Liver (tissue), 9 donors: ENCODE data around the gene ELK3. TPM values are rescaled to one million over a fixed set of nuclear protein-coding genes. Genes with fewer than 3 reads are reported as not detected.

ENCODE experiments used
- DNase-seq: peaks from one replicate; pipeline ENCODE4 v3.0.0-alpha.2; 2017; ENCODE audit warnings: low spot score
- H3K27ac ChIP-seq, 2 donors: one replicate each; pipeline ENCODE4 v1.7.0; 2013; ENCODE audit warnings: inconsistent platforms in 2 of 2, low read length in 2 of 2, control low read depth in 1 of 2, low read depth in 1 of 2, mild to moderate bottlenecking in 1 of 2
- H3K27me3 ChIP-seq, 4 donors: one replicate each; pipeline versions ENCODE4 v1.6.1 to v1.7.0; 2013; ENCODE audit warnings: low read length in 3 of 4, inconsistent platforms in 1 of 4, mild to moderate bottlenecking in 1 of 4, moderate library complexity in 1 of 4; ENCODE audit not compliant: control insufficient read depth in 4 of 4, insufficient read depth in 4 of 4
- H3K36me3 ChIP-seq, 4 donors: one replicate each; pipeline versions ENCODE4 v1.6.1 to v1.7.0; 2013; ENCODE audit warnings: low read length in 3 of 4, mild to moderate bottlenecking in 3 of 4, low read depth in 1 of 4, moderate library complexity in 1 of 4; ENCODE audit not compliant: control insufficient read depth in 4 of 4, insufficient read depth in 3 of 4
- H3K4me1 ChIP-seq, 4 donors: one replicate each; pipeline versions ENCODE4 v1.6.1 to v1.7.0; 2013; ENCODE audit warnings: low read length in 3 of 4, mild to moderate bottlenecking in 3 of 4, moderate library complexity in 1 of 4; ENCODE audit not compliant: control insufficient read depth in 4 of 4, insufficient read depth in 4 of 4
- H3K4me3 ChIP-seq, 3 donors: one replicate each; pipeline versions ENCODE4 v1.6.1 to v1.7.0; 2013; ENCODE audit warnings: low read length in 3 of 3, control low read depth in 1 of 3, low read depth in 1 of 3, mild to moderate bottlenecking in 1 of 3
- H3K9ac ChIP-seq, 2 donors: one replicate each; pipeline ENCODE4 v1.7.0; 2013; ENCODE audit warnings: low read length in 2 of 2, mild to moderate bottlenecking in 2 of 2, moderate library complexity in 2 of 2, control low read depth in 1 of 2, low read depth in 1 of 2
- H3K9me3 ChIP-seq, 4 donors: one replicate each; pipeline versions ENCODE4 v1.6.1 to v1.7.0; 2013; ENCODE audit warnings: low read length in 3 of 4; ENCODE audit not compliant: control insufficient read depth in 4 of 4
- EGR1 ChIP-seq, 2 donors: IDR thresholded peaks; 2 replicates each; pipeline ENCODE4 v1.6.1; 2016 to 2018; ENCODE audit warnings: antibody characterized with exemption in 2 of 2, low read depth in 2 of 2
- FOXA1 ChIP-seq: IDR thresholded peaks from 2 replicates; pipeline ENCODE4 v1.6.1; 2016; ENCODE audit warnings: antibody characterized with exemption
- FOXA2 ChIP-seq: IDR thresholded peaks from 2 replicates; pipeline ENCODE4 v1.6.1; 2016; ENCODE audit warnings: antibody characterized with exemption
- GABPA ChIP-seq, 2 donors: IDR thresholded peaks in 1 of 2; conservative IDR thresholded peaks in 1 of 2; 2 replicates each; pipeline ENCODE4 v1.6.1; 2016; ENCODE audit warnings: antibody characterized with exemption in 2 of 2, mild to moderate bottlenecking in 1 of 2, moderate library complexity in 1 of 2
- HNF4A ChIP-seq, 2 donors: conservative IDR thresholded peaks; 2 replicates each; pipeline ENCODE4 v1.6.1; 2016; ENCODE audit warnings: antibody characterized with exemption in 2 of 2, mild to moderate bottlenecking in 2 of 2
- HNF4G ChIP-seq: IDR thresholded peaks from 2 replicates; pipeline ENCODE4 v1.6.1; 2016; ENCODE audit warnings: antibody characterized with exemption
- JUND ChIP-seq, 2 donors: IDR thresholded peaks; 2 replicates each; pipeline ENCODE4 v1.6.1; 2016; ENCODE audit warnings: antibody characterized with exemption in 2 of 2
- MAX ChIP-seq: IDR thresholded peaks from 2 replicates; pipeline ENCODE4 v1.6.1; 2016; ENCODE audit warnings: antibody characterized with exemption
- NR2F2 ChIP-seq: IDR thresholded peaks from 2 replicates; pipeline ENCODE4 v1.6.1; 2016; ENCODE audit warnings: antibody characterized with exemption
- RAD21 ChIP-seq, 2 donors: IDR thresholded peaks; 2 replicates each; pipeline ENCODE4 v1.6.1; 2016; ENCODE audit warnings: antibody characterized with exemption in 2 of 2, mild to moderate bottlenecking in 2 of 2
- RXRA ChIP-seq, 2 donors: IDR thresholded peaks; 2 replicates each; pipeline ENCODE4 v1.6.1; 2017 to 2018; ENCODE audit warnings: antibody characterized with exemption in 2 of 2, mild to moderate bottlenecking in 1 of 2
- SP1 ChIP-seq: IDR thresholded peaks from 2 replicates; pipeline ENCODE4 v1.6.1; 2018; ENCODE audit warnings: antibody characterized with exemption, mild to moderate bottlenecking
- TAF1 ChIP-seq: conservative IDR thresholded peaks from 2 replicates; pipeline ENCODE4 v1.6.1; 2016; ENCODE audit warnings: antibody characterized with exemption, mild to moderate bottlenecking
- YY1 ChIP-seq: IDR thresholded peaks from 2 replicates; pipeline ENCODE4 v1.6.1; 2016; ENCODE audit warnings: antibody characterized with exemption, mild to moderate bottlenecking
- ZBTB33 ChIP-seq: IDR thresholded peaks from 2 replicates; pipeline ENCODE4 v1.6.1; 2016; ENCODE audit warnings: antibody characterized with exemption
- WGBS: extraction: QIAGEN DNeasy Blood & Tissue Kit; methylation state at CpG from one replicate; pipeline ENCODE4 v1.1.7; 2013; 5-methylcytosine and 5-hydroxymethylcytosine counted together
- polyA plus RNA-seq, 2 donors: library from polyadenylated mRNA; stranded (reverse) in 1 of 2; unstranded in 1 of 2; fragments of 200-250 nt in 1 of 2; fragments of >200 nt in 1 of 2; fragmentation: Nextera tagmentation in 1 of 2; extraction: Ambion mirVana in 1 of 2; gene quantifications; one replicate each; pipeline versions ENCODE4 v1.2.1 to v1.2.3, GENCODE V29; 2013 to 2015
- total RNA-seq, 2 donors: library from RNA; depleted of rRNA; stranded (reverse); fragments of >200 nt; gene quantifications; one replicate each; pipeline ENCODE4 v1.2.3, GENCODE V29; 2014
- TF ChIP-seq, protein P1 (sequence below): IDR thresholded peaks from 2 replicates; pipeline ENCODE4 v1.6.1; 2016; ENCODE audit warnings: antibody characterized with exemption
- TF ChIP-seq, protein P2 (sequence below): IDR thresholded peaks from 2 replicates; pipeline ENCODE4 v1.6.1; 2016; ENCODE audit warnings: antibody characterized with exemption, mild to moderate bottlenecking
- donor health status: healthy.
- donor health status: healthy.
- donor health status: healthy.
- donor health status: healthy.
- donor health status: healthy.

ELK3 gene
- total and polyA plus RNA-seq, 4 donors, result 3.7 to 5.2 (median 4.5) TPM

- TF ChIP-seq, protein P1, sequence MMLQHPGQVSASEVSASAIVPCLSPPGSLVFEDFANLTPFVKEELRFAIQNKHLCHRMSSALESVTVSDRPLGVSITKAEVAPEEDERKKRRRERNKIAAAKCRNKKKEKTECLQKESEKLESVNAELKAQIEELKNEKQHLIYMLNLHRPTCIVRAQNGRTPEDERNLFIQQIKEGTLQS, result no peak
- TF ChIP-seq, protein P2, sequence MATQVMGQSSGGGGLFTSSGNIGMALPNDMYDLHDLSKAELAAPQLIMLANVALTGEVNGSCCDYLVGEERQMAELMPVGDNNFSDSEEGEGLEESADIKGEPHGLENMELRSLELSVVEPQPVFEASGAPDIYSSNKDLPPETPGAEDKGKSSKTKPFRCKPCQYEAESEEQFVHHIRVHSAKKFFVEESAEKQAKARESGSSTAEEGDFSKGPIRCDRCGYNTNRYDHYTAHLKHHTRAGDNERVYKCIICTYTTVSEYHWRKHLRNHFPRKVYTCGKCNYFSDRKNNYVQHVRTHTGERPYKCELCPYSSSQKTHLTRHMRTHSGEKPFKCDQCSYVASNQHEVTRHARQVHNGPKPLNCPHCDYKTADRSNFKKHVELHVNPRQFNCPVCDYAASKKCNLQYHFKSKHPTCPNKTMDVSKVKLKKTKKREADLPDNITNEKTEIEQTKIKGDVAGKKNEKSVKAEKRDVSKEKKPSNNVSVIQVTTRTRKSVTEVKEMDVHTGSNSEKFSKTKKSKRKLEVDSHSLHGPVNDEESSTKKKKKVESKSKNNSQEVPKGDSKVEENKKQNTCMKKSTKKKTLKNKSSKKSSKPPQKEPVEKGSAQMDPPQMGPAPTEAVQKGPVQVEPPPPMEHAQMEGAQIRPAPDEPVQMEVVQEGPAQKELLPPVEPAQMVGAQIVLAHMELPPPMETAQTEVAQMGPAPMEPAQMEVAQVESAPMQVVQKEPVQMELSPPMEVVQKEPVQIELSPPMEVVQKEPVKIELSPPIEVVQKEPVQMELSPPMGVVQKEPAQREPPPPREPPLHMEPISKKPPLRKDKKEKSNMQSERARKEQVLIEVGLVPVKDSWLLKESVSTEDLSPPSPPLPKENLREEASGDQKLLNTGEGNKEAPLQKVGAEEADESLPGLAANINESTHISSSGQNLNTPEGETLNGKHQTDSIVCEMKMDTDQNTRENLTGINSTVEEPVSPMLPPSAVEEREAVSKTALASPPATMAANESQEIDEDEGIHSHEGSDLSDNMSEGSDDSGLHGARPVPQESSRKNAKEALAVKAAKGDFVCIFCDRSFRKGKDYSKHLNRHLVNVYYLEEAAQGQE, result no peak
- no peak for TF ChIP-seq FOXA1
- TF ChIP-seq RAD21 (IDR thresholded peaks at IDR 0.05), result no peak
- TF ChIP-seq YY1, result no peak
- no peak for TF ChIP-seq MAX
- TF ChIP-seq RXRA (IDR thresholded peaks at IDR 0.05), result no peak
- no peak for TF ChIP-seq JUND (IDR thresholded peaks at IDR 0.05)
- TF ChIP-seq FOXA2, result no peak
- no peak for TF ChIP-seq ZBTB33
- no peak for TF ChIP-seq HNF4A (conservative IDR thresholded peaks at IDR 0.05)
- TF ChIP-seq SP1, result no peak
- TF ChIP-seq HNF4G, result no peak
- no peak for TF ChIP-seq NR2F2
- no peak for TF ChIP-seq TAF1
- H3K9me3 ChIP-seq, result peaks cover 0 to 3% (median under 1%) of the 10 kb centered on the region in 4 donors
- no peaks in the 10 kb centered on the region for H3K36me3 ChIP-seq
- H3K27me3 ChIP-seq, result no peaks in the 10 kb centered on the region
- DNase-seq, result no peak
- peaks cover 0 to 8% (median 3%) of the 10 kb centered on the region in 4 donors for H3K4me1 ChIP-seq
- no peak overlapping the region for H3K27ac ChIP-seq
- no peak overlapping the region for H3K4me3 ChIP-seq
- no peak overlapping the region for H3K9ac ChIP-seq
Observed at GRCh38 chr12:96199464-96199863, 5.3 kb downstream of the ELK3 start.

- H3K9me3 ChIP-seq, result peaks cover 0 to 8% (median 5%) of the 10 kb centered on the region in 4 donors
- H3K27ac ChIP-seq, result no peak overlapping the region
- no peaks in the 10 kb centered on the region for H3K4me1 ChIP-seq
- DNase-seq, result no peak
- H3K9ac ChIP-seq, result no peak overlapping the region
- H3K27me3 ChIP-seq, result no peaks in the 10 kb centered on the region
- H3K4me3 ChIP-seq, result no peak overlapping the region
- TF ChIP-seq HNF4G (no peak), TAF1 (no peak), HNF4A (conservative IDR thresholded peaks at IDR 0.05) (no peak), EGR1 (IDR thresholded peaks at IDR 0.05; ENCODE audit: low read depth in 2 of 2) (no peak), GABPA (IDR thresholded peaks at IDR 0.05 in 1 of 2, conservative IDR thresholded peaks at IDR 0.05 in 1 of 2) (no peak)
- TF ChIP-seq, protein P2, result no peak
- WGBS, result 74% methylated on average over 6 of the region's 6 CpGs
- H3K36me3 ChIP-seq, result no peaks in the 10 kb centered on the region
Observed at GRCh38 chr12:96201272-96202227, 7.4 kb downstream of the ELK3 start.
